HCT116 (cell line): ENCODE measurements around the gene CALN1. TPM values are rescaled to one million over a fixed set of nuclear protein-coding genes. Genes with fewer than 3 reads are reported as not detected.

ENCODE experiments used
- ATAC-seq: fragments of 200-7000 bp; cut with Tn5 transposase; 2 replicates; pipeline ENCODE4 v1.9.1; 2020; ENCODE audit warnings: mild to moderate bottlenecking, moderate library complexity
- BruUV-seq: library from RNA; stranded (reverse); fragments of 400-500 nt; replicated peaks from 2 replicates; lab custom pipeline; 2021; lab: Mats Ljungman, UMichigan
- CTCF ChIA-PET: fragments of 300-600 bp; sonication (Branson Sonifier 250); formaldehyde crosslinking; loops from one replicate; lab custom pipeline; 2021; ENCODE audit warnings: antibody characterized with exemption; lab: Charles Lee
- POLR2A ChIA-PET: fragments of 300-600, 350-600 bp; sonication (Branson Sonifier 250); formaldehyde crosslinking; loops from one replicate; lab custom pipeline; 2021; ENCODE audit warnings: antibody characterized with exemption; lab: Charles Lee
- RAD21 ChIA-PET, 2 experiments: fragments of 300-600 bp; sonication (Branson Sonifier 250); formaldehyde crosslinking; loops; one replicate each; lab custom pipeline; 2023; ENCODE audit warnings: low total read pairs in 2 of 2; ENCODE audit not compliant: uncharacterized antibody in 2 of 2, unreplicated experiment in 2 of 2, low non-redundant PET in 1 of 2; lab: Charles Lee
- DNase-seq: peaks from one replicate; pipeline ENCODE4 v3.0.0-alpha.2; 2010; ENCODE audit warnings: low read depth, low spot score
- H2AFZ ChIP-seq: fragments of 200-600 bp; shearing (Covaris generic), sonication (generic); 2 replicates; pipeline ENCODE4 v1.6.1; 2017; ENCODE audit warnings: low read depth, mixed run types, mixed read lengths, antibody characterized with exemption, low read length; ENCODE audit not compliant: poor library complexity, severe bottlenecking
- H3K27ac ChIP-seq: 2 replicates; pipeline ENCODE4 v1.5.1; 2012; ENCODE audit warnings: low read depth, low read length
- H3K27me3 ChIP-seq: fragments of 200-600 bp; sonication (generic); 2 replicates; pipeline ENCODE4 v1.6.1; 2016; ENCODE audit warnings: mixed run types, low read length, mixed read lengths; ENCODE audit not compliant: insufficient read depth
- H3K36me3 ChIP-seq, 2 experiments: fragments of 200-500 bp in 1 of 2; fragments of 200-600 bp in 1 of 2; sonication (Bioruptor generic) in 1 of 2; sonication (generic) in 1 of 2; 2 replicates each; pipeline versions ENCODE4 v1.5.1 to v1.6.1; 2014 to 2016; ENCODE audit warnings: low read length in 2 of 2, inconsistent platforms in 1 of 2, mixed read lengths in 1 of 2, mixed run types in 1 of 2; ENCODE audit not compliant: insufficient read depth in 2 of 2, control insufficient read depth in 1 of 2
- H3K4me1 ChIP-seq, 2 experiments: fragments of 200-600 bp in 1 of 2; sonication (generic) in 1 of 2; 2 replicates each; pipeline versions ENCODE4 v1.5.1 to v1.6.1; 2012 to 2017; ENCODE audit warnings: low read length in 2 of 2, inconsistent platforms in 1 of 2, mild to moderate bottlenecking in 1 of 2, mixed read lengths in 1 of 2, mixed run types in 1 of 2, moderate library complexity in 1 of 2; ENCODE audit not compliant: insufficient read depth in 2 of 2, control insufficient read depth in 1 of 2
- H3K4me2 ChIP-seq: fragments of 200-600 bp; sonication (generic); 2 replicates; pipeline ENCODE4 v1.6.1; 2017; ENCODE audit warnings: mixed run types, low read length, mixed read lengths
- H3K4me3 ChIP-seq, 2 experiments: fragments of 200-600 bp in 1 of 2; sonication (generic) in 1 of 2; replicated peaks in 1 of 2; 2 replicates each; pipeline ENCODE4 v1.5.1; 2011 to 2016; ENCODE audit warnings: low read length in 2 of 2, control low read depth in 1 of 2, low read depth in 1 of 2, mild to moderate bottlenecking in 1 of 2, mixed read lengths in 1 of 2, mixed run types in 1 of 2
- H3K79me2 ChIP-seq: fragments of 200-600 bp; sonication (generic); 2 replicates; pipeline ENCODE4 v1.6.1; 2017; ENCODE audit warnings: mild to moderate bottlenecking, mixed run types, low read length, moderate library complexity, mixed read lengths; ENCODE audit not compliant: insufficient read depth
- H3K9ac ChIP-seq: fragments of 200-600 bp; sonication (generic); 2 replicates; pipeline ENCODE4 v1.6.1; 2016; ENCODE audit warnings: low read length, mixed read lengths
- H3K9me2 ChIP-seq: fragments of 200-600 bp; sonication (generic), shearing (Covaris generic); 2 replicates; pipeline ENCODE4 v1.6.1; 2017; ENCODE audit warnings: mixed run types, mild to moderate bottlenecking, moderate library complexity; ENCODE audit not compliant: insufficient read depth
- H3K9me3 ChIP-seq, 2 experiments: fragments of 200-500 bp in 1 of 2; fragments of 200-600 bp in 1 of 2; sonication (Bioruptor generic) in 1 of 2; sonication (generic) in 1 of 2; 2 replicates each; pipeline ENCODE4 v1.6.1; 2014 to 2017; ENCODE audit warnings: low read length in 2 of 2, mixed read lengths in 2 of 2, inconsistent platforms in 1 of 2, low read depth in 1 of 2, mild to moderate bottlenecking in 1 of 2, mixed run types in 1 of 2, moderate library complexity in 1 of 2; ENCODE audit not compliant: control insufficient read depth in 1 of 2, insufficient read depth in 1 of 2
- H4K20me1 ChIP-seq: fragments of 200-600 bp; sonication (generic), shearing (Covaris generic); 2 replicates; pipeline ENCODE4 v1.6.1; 2017; ENCODE audit warnings: mixed run types, mild to moderate bottlenecking, moderate library complexity; ENCODE audit not compliant: insufficient read depth
- CBX3 ChIP-seq: IDR thresholded peaks from 2 replicates; pipeline ENCODE4 v1.6.1; 2012; ENCODE audit warnings: low read depth
- CEBPB ChIP-seq: IDR thresholded peaks from 2 replicates; pipeline ENCODE4 v1.6.1; 2012; ENCODE audit warnings: low read depth
- CTCF ChIP-seq, 3 experiments: fragments of 200-600 bp in 1 of 3; sonication (generic) in 1 of 3; IDR thresholded peaks in 2 of 3; conservative IDR thresholded peaks in 1 of 3; 2 replicates each; pipeline ENCODE4 v1.5.1; 2012 to 2017; ENCODE audit warnings: low read depth in 2 of 3, low read length in 2 of 3, antibody characterized with exemption in 1 of 3, borderline replicate concordance in 1 of 3, control low read depth in 1 of 3, mild to moderate bottlenecking in 1 of 3, mixed read lengths in 1 of 3, mixed run types in 1 of 3, moderate library complexity in 1 of 3; ENCODE audit not compliant: insufficient read depth in 1 of 3
- ELF1 ChIP-seq: IDR thresholded peaks from 2 replicates; pipeline ENCODE4 v1.6.1; 2012; ENCODE audit warnings: low read depth, borderline replicate concordance
- EZH2 ChIP-seq: fragments of 200-600 bp; sonication (generic); IDR thresholded peaks from 2 replicates; pipeline ENCODE4 v1.6.1; 2017; ENCODE audit warnings: antibody characterized with exemption, mixed run types
- EZH2phosphoT487 ChIP-seq: fragments of 200-600 bp; IDR thresholded peaks from 2 replicates; pipeline ENCODE4 v1.6.1; 2018; ENCODE audit warnings: antibody characterized with exemption, borderline replicate concordance
- FOSL1 ChIP-seq: IDR thresholded peaks from 2 replicates; pipeline ENCODE4 v1.6.1; 2012; ENCODE audit warnings: low read depth
- POLR2A ChIP-seq: IDR thresholded peaks from 2 replicates; pipeline ENCODE4 v1.7.0; 2011; ENCODE audit warnings: borderline replicate concordance; ENCODE audit not compliant: insufficient read depth, insufficient read length; ENCODE audit errors: extremely low read depth
- POLR2AphosphoS5 ChIP-seq: IDR thresholded peaks from 2 replicates; pipeline ENCODE4 v1.6.1; 2011; ENCODE audit warnings: mild to moderate bottlenecking, low read depth, low read length, moderate library complexity
- RAD21 ChIP-seq: IDR thresholded peaks from 2 replicates; pipeline ENCODE4 v1.6.1; 2012; ENCODE audit warnings: low read depth, mild to moderate bottlenecking
- SP1 ChIP-seq: IDR thresholded peaks from 2 replicates; pipeline ENCODE4 v1.6.1; 2012; ENCODE audit warnings: low read depth
- SRF ChIP-seq: IDR thresholded peaks from 2 replicates; pipeline ENCODE4 v1.6.1; 2012; ENCODE audit warnings: low read depth
- TCF7L2 ChIP-seq: IDR thresholded peaks from 2 replicates; pipeline ENCODE4 v1.7.0; 2011; ENCODE audit warnings: borderline replicate concordance, inconsistent platforms; ENCODE audit not compliant: insufficient read depth, insufficient read length; ENCODE audit errors: extremely low read depth
- YY1 ChIP-seq: IDR thresholded peaks from 2 replicates; pipeline ENCODE4 v1.6.1; 2011; ENCODE audit warnings: low read length, low read depth, moderate library complexity, mild to moderate bottlenecking; ENCODE audit not compliant: insufficient replicate concordance; ENCODE audit errors: extremely low read depth
- ZBTB33 ChIP-seq: IDR thresholded peaks from 2 replicates; pipeline ENCODE4 v1.6.1; 2011; ENCODE audit warnings: mild to moderate bottlenecking, low read length, moderate library complexity; ENCODE audit not compliant: insufficient replicate concordance; ENCODE audit errors: extremely low read depth
- ZNF274 ChIP-seq: fragments of 200-500 bp; sonication (Bioruptor generic); IDR thresholded peaks from 2 replicates; pipeline ENCODE4 v1.6.1; 2014; ENCODE audit warnings: mild to moderate bottlenecking, low read depth, low read length, inconsistent platforms
- intact Hi-C: fragments of 100-400 bp; cut with micrococcal nuclease; formaldehyde crosslinking; loops from 2 replicates; pipeline ENCODE4 v1.10.0; 2022
- total RNA-seq: library from RNA; stranded (reverse); gene quantifications from one replicate; pipeline ENCODE4 v1.2.1, GENCODE V29; 2021; ENCODE audit not compliant: unreplicated experiment

The CALN1 gene
- total RNA-seq, 1 experiment from 2014 or later: 0.17 TPM

- no peak overlapping the region for H2AFZ ChIP-seq
- no peaks in the 10 kb centered on the region for H3K27me3 ChIP-seq
- no peak overlapping the region for H3K4me3 ChIP-seq
- H3K9me3 ChIP-seq: no peaks in the 10 kb centered on the region; a peak in 1 of 4 replicates
- no peaks in the 10 kb centered on the region for H3K9me2 ChIP-seq
- ATAC-seq: no peak
- H3K36me3 ChIP-seq: no peaks in the 10 kb centered on the region
- no peaks in the 10 kb centered on the region for H4K20me1 ChIP-seq
- RAD21 ChIA-PET: no interaction called here
- no TSS peak for BruUV-seq
- no peak for DNase-seq
- H3K27ac ChIP-seq: no peak overlapping the region
- H3K4me1 ChIP-seq: no peaks in the 10 kb centered on the region
- POLR2A ChIA-PET: no interaction called here
- intact Hi-C loops: no loop called here
- no peaks in the 10 kb centered on the region for H3K79me2 ChIP-seq
- no peak overlapping the region for H3K9ac ChIP-seq
- CTCF ChIA-PET: no interaction called here
- no peak for TF ChIP-seq TCF7L2
- TF ChIP-seq POLR2A: no peak
- TF ChIP-seq, all 23 proteins: peak for 0
- H3K4me2 ChIP-seq: no peak overlapping the region
These were observed 554.8 kb downstream of the CALN1 start for GRCh38 chr7:71857338-71857737.

- no peaks in the 10 kb centered on the region for H3K9me2 ChIP-seq
- CTCF ChIA-PET: no interaction called here
- no peak overlapping the region for H3K9ac ChIP-seq
- BruUV-seq: no TSS peak
- no peak overlapping the region for H2AFZ ChIP-seq
- POLR2A ChIA-PET: no interaction called here
- DNase-seq (no peak), ATAC-seq (no peak)
- no peaks in the 10 kb centered on the region for H3K4me1 ChIP-seq
- no peaks in the 10 kb centered on the region for H3K36me3 ChIP-seq
- H3K4me2 ChIP-seq: no peak overlapping the region
- H4K20me1 ChIP-seq: no peaks in the 10 kb centered on the region
- RAD21 ChIA-PET: no interaction called here
- intact Hi-C loops: no loop called here
- no peaks in the 10 kb centered on the region; a peak in 2 of 4 replicates for H3K9me3 ChIP-seq
- no peak overlapping the region for H3K27ac ChIP-seq
- no peaks in the 10 kb centered on the region for H3K79me2 ChIP-seq
- no peak overlapping the region for H3K4me3 ChIP-seq
- H3K27me3 ChIP-seq: no peaks in the 10 kb centered on the region
- no peak for TF ChIP-seq ZNF274
- TF ChIP-seq SP1: no peak
- no peak for TF ChIP-seq CEBPB
- TF ChIP-seq EZH2: no peak
- TF ChIP-seq CTCF (IDR thresholded peaks at IDR 0.05 in 2 of 3, conservative IDR thresholded peaks at IDR 0.05 in 1 of 3; ENCODE audit: borderline replicate concordance in 1 of 3, insufficient read depth in 1 of 3, low read depth in 2 of 3, low read length in 2 of 3): no peak
- TF ChIP-seq YY1: no peak
- TF ChIP-seq FOSL1: no peak
- TF ChIP-seq SRF: no peak
- no peak for TF ChIP-seq ELF1
- TF ChIP-seq POLR2AphosphoS5: no peak
- no peak for TF ChIP-seq TCF7L2
- no peak for TF ChIP-seq RAD21
- TF ChIP-seq CBX3: no peak
- no peak for TF ChIP-seq ZBTB33
- TF ChIP-seq EZH2phosphoT487: no peak
These were observed 557.4 kb downstream of the CALN1 start for GRCh38 chr7:71854546-71855397.
